Measurements from ENCODE around the gene TTLL5. TPM values are rescaled to one million over a fixed set of nuclear protein-coding genes. Genes with fewer than 3 reads are reported as not detected.

TTLL5 gene
- total and polyA plus RNA-seq, 2 of the 4 experiments (the other 2 are of a cell fraction) = 11.9 to 16.7 TPM

- no peak overlapping the region for H3K56ac ChIP-seq (ENCODE audit: extremely low read depth, insufficient read depth, low read length)
- dilution Hi-C loops (cut with HindIII; ENCODE audit: low sequenced_read_pairs, unreplicated experiment) = no loop called here
Observed at GRCh38 chr14:75662966-75663365, 1.9 kb downstream of the TTLL5 start.

More at GRCh38 chr14:75662966-75663365, 1.9 kb downstream of the TTLL5 start:
- H3K9ac ChIP-seq (ENCODE audit: low read depth, low read length) = no peak overlapping the region
- H3K4me1 ChIP-seq (ENCODE audit: control insufficient read depth, insufficient read depth, low read length) = no peaks in the 10 kb centered on the region
- H3K79me1 ChIP-seq (ENCODE audit: low read depth in 1 of 2, low read length in 2 of 2) = peaks cover 3 to 11% of the 10 kb centered on the region in 2 experiments; a peak in 3 of 4 replicates
- no peaks in the 10 kb centered on the region for H4K20me1 ChIP-seq (ENCODE audit: insufficient read depth, low read length)
- no peak overlapping the region for H3K27ac ChIP-seq (ENCODE audit: insufficient read depth, low read length)
- H3K14ac ChIP-seq (replicated peaks; ENCODE audit: low read depth, low read length) = no peak overlapping the region
- POLR2A ChIA-PET (ENCODE audit: unreplicated experiment) = no interaction called here
- H2BK5ac ChIP-seq (ENCODE audit: low read depth, low read length, poor library complexity, severe bottlenecking) = no peak overlapping the region
- no peak overlapping the region for H3K23ac ChIP-seq (ENCODE audit: low read depth, low read length)
- no peak overlapping the region for H2BK15ac ChIP-seq (ENCODE audit: low read depth, low read length)
- H2BK120ac ChIP-seq (ENCODE audit: low read depth, low read length) = no peak overlapping the region
- H3K27me3 ChIP-seq (ENCODE audit: control insufficient read depth, insufficient read depth, low read length) = no peaks in the 10 kb centered on the region
- H3K36me3 ChIP-seq (ENCODE audit: control insufficient read depth, insufficient read depth, low read length) = no peaks in the 10 kb centered on the region
- no peak overlapping the region for H4K91ac ChIP-seq (ENCODE audit: insufficient read depth, low read depth, low read length)
- no peak overlapping the region for H4K5ac ChIP-seq (ENCODE audit: low read depth, low read length)
- CTCF ChIA-PET = interaction anchor here (1.4 kb wide), 1 partner anchor 85 kb away, joined by 3 read pairs; no protein-coding TSS in a partner anchor
- no peaks in the 10 kb centered on the region for H3K9me3 ChIP-seq (ENCODE audit: control insufficient read depth, insufficient read depth, low read length)
- H4K8ac ChIP-seq (ENCODE audit: low read depth in 2 of 2, low read length in 2 of 2) = no peak overlapping the region
- BruUV-seq (replicated peaks) = no TSS peak
- no peak for DNase-seq
- H2AFZ ChIP-seq (replicated peaks; ENCODE audit: low read length, poor library complexity) = no peak overlapping the region
- H3K4me3 ChIP-seq (ENCODE audit: insufficient read depth, low read depth, low read length) = no peak overlapping the region
- no peak overlapping the region for H2BK20ac ChIP-seq (ENCODE audit: low read depth, low read length)
- H3K9me1 ChIP-seq (ENCODE audit: insufficient read depth, low read length) = no peaks in the 10 kb centered on the region
- in situ Hi-C loops (cut with MboI; ENCODE audit: low sequenced_read_pairs) (no loop called here), intact Hi-C loops (cut with micrococcal nuclease) (no loop called here)
- H3K4me2 ChIP-seq (ENCODE audit: low read depth, low read length) = no peak overlapping the region
- no peak overlapping the region for H2AK9ac ChIP-seq (replicated peaks; ENCODE audit: low read depth, low read length, poor library complexity)
- no peak overlapping the region for H2AK5ac ChIP-seq (ENCODE audit: low read depth, low read length)
- WGBS, 2 experiments (ENCODE audit: extremely low coverage in 2 of 2, insufficient read length in 1 of 2) = 83% methylated on average over 1 of the region's 3 CpGs; no CpG with 5 or more reads in 1 of the 2 experiments
- H3K4ac ChIP-seq (ENCODE audit: low read depth, low read length) = no peak overlapping the region
- ATAC-seq (ENCODE audit: low read depth) = no peak
- TF ChIP-seq ELK1 (IDR thresholded peaks at IDR 0.05; ENCODE audit: borderline replicate concordance, low read depth, low read length) (no peak), RCOR1 (IDR thresholded peaks at IDR 0.05; ENCODE audit: insufficient replicate concordance, low read length) (no peak), CTCF (conservative IDR thresholded peaks at IDR 0.05; ENCODE audit: low read depth, low read length) (no peak), MAFK (IDR thresholded peaks at IDR 0.05; ENCODE audit: low read depth, low read length) (no peak), CEBPB (IDR thresholded peaks at IDR 0.05; ENCODE audit: low read depth, low read length) (no peak), BHLHE40 (IDR thresholded peaks at IDR 0.05; ENCODE audit: low read depth, low read length) (no peak), CHD1 (IDR thresholded peaks at IDR 0.05; ENCODE audit: low read depth, low read length) (no peak), SMC3 (IDR thresholded peaks at IDR 0.05; ENCODE audit: low read depth, low read length) (no peak), RAD21 (IDR thresholded peaks at IDR 0.05; ENCODE audit: low read length) (no peak), MAZ (IDR thresholded peaks at IDR 0.05; ENCODE audit: borderline replicate concordance, low read depth, low read length) (no peak), USF2 (IDR thresholded peaks at IDR 0.05; ENCODE audit: low read depth, low read length) (no peak), RFX5 (IDR thresholded peaks at IDR 0.05; ENCODE audit: low read depth, low read length) (no peak), NFE2L2 (IDR thresholded peaks at IDR 0.05; ENCODE audit: low read depth, low read length) (no peak), MXI1 (IDR thresholded peaks at IDR 0.05; ENCODE audit: borderline replicate concordance, low read depth, low read length) (no peak)
- no peak overlapping the region for H3K18ac ChIP-seq (ENCODE audit: low read depth, low read length)
